K562 (cell line): ENCODE data around the gene FTO.

Source experiments
- CTCF ChIP-seq, 3 experiments: IDR thresholded peaks in 2 of 3; conservative IDR thresholded peaks in 1 of 3; 2 replicates each; pipeline ENCODE4 v1.5.1; 2011 to 2012; ENCODE audit warnings: low read length in 3 of 3, mild to moderate bottlenecking in 3 of 3, control low read depth in 2 of 3, improper control_type of control experiment in 1 of 3, inconsistent platforms in 1 of 3, low read depth in 1 of 3, mixed read lengths in 1 of 3, moderate library complexity in 1 of 3; ENCODE audit not compliant: insufficient read depth in 2 of 3
- TAL1 ChIP-seq: fragments of 450-650 bp; IDR thresholded peaks from 2 replicates; pipeline ENCODE4 v1.6.1; 2016; ENCODE audit warnings: mild to moderate bottlenecking

- TF ChIP-seq CTCF (IDR thresholded peaks at IDR 0.05 in 2 of 3, conservative IDR thresholded peaks at IDR 0.05 in 1 of 3; ENCODE audit: insufficient read depth in 2 of 3, low read depth in 1 of 3, low read length in 3 of 3) (no peak), TAL1 (no peak)
Measured at GRCh38 chr16:53985861-53986260, 281.9 kb downstream of the FTO start.
